GM10248 (cell line): Measurements from ENCODE around the gene CLMN.
A peak's percentile ranks its signal among the peaks of the same experiment; 100 is the strongest.

Experiments
- CTCF ChIA-PET: fragments of 300-600 bp; sonication (Branson Sonifier 250); formaldehyde crosslinking; extraction: SDS; loops from one replicate; lab custom pipeline; 2021; ENCODE audit warnings: antibody characterized with exemption; lab: Yijun Ruan, JAX
- POLR2A ChIA-PET: fragments of 350-650 bp; sonication (Branson Sonifier 250); formaldehyde crosslinking; extraction: SDS; loops from one replicate; lab custom pipeline; 2020; ENCODE audit warnings: antibody characterized with exemption; lab: Yijun Ruan, JAX
- DNase-seq: peaks from one replicate; pipeline ENCODE4 v3.0.0; 2012; ENCODE audit errors: extremely low spot score
- CTCF ChIP-seq: IDR thresholded peaks from 2 replicates; pipeline ENCODE4 v1.5.1; 2012; ENCODE audit warnings: mild to moderate bottlenecking, low read depth; ENCODE audit errors: extremely low read depth, missing control alignments, control extremely low read depth

CLMN gene

GRCh38 chr14:95137164-95137803 is 182.4 kb downstream of the CLMN start:
- no peak for TF ChIP-seq CTCF
- no peak for DNase-seq
- ChIA-PET POLR2A (no interaction called here), CTCF (no interaction called here)

- ChIA-PET POLR2A (no interaction called here), CTCF (no interaction called here)
- no peak for DNase-seq
- no peak for TF ChIP-seq CTCF
These were observed 183.1 kb downstream of the CLMN start for GRCh38 chr14:95136631-95137030.

- ChIA-PET CTCF (interaction anchor here (1.5 kb wide), 1 partner anchor 49 kb away, joined by 3 read pairs; no protein-coding TSS in a partner anchor), POLR2A (no interaction called here)
- peak; percentile 20 for DNase-seq
- TF ChIP-seq CTCF: no peak
These were observed 185.3 kb downstream of the CLMN start for GRCh38 chr14:95134304-95134933.

- ChIA-PET POLR2A (no interaction called here), CTCF (interaction anchor here (1.5 kb wide), 1 partner anchor 50 kb away, joined by 3 read pairs; no protein-coding TSS in a partner anchor)
- no peak for TF ChIP-seq CTCF
These were observed 186.4 kb downstream of the CLMN start for GRCh38 chr14:95133282-95133681.

GRCh38 chr14:95132760-95133159 is 186.9 kb downstream of the CLMN start:
- ChIA-PET POLR2A (no interaction called here), CTCF (interaction anchor here (1.5 kb wide), 1 partner anchor 51 kb away, joined by 3 read pairs; no protein-coding TSS in a partner anchor)
- DNase-seq: no peak
- TF ChIP-seq CTCF: no peak

More at GRCh38 chr14:95133282-95133681, 186.4 kb downstream of the CLMN start:
- no peak for DNase-seq
